Chondrocyte (in vitro differentiated cells): ENCODE results near the gene ACYP2. TPM values are rescaled to one million over a fixed set of nuclear protein-coding genes. Genes with fewer than 3 reads are reported as not detected.

Experiments used
- DNase-seq: peaks from one replicate; pipeline ENCODE4 v3.0.0; 2021; ENCODE audit warnings: mixed read lengths, low spot score
- H3K27ac Mint-ChIP-seq: one replicate; pipeline ENCODE4 v1.8.0; 2021; ENCODE audit warnings: mild to moderate bottlenecking, moderate library complexity, mixed read lengths; ENCODE audit not compliant: unreplicated experiment
- H3K27me3 Mint-ChIP-seq: 2 replicates; pipeline ENCODE4 v1.8.0; 2021; ENCODE audit warnings: low read depth, mixed read lengths
- H3K36me3 Mint-ChIP-seq: 2 replicates; pipeline ENCODE4 v1.8.0; 2021; ENCODE audit warnings: low read depth, mixed read lengths
- H3K4me1 Mint-ChIP-seq: 2 replicates; pipeline ENCODE4 v1.8.0; 2021; ENCODE audit warnings: low read depth, mild to moderate bottlenecking, mixed read lengths
- H3K4me3 Mint-ChIP-seq: one replicate; pipeline ENCODE4 v1.8.0; 2021; ENCODE audit warnings: mild to moderate bottlenecking, moderate library complexity, mixed read lengths; ENCODE audit not compliant: unreplicated experiment
- H3K9me3 Mint-ChIP-seq: 2 replicates; pipeline ENCODE4 v1.8.0; 2021; ENCODE audit warnings: low read depth, mixed read lengths
- CTCF ChIP-seq: fragments of 200-600 bp; sonication (generic); IDR thresholded peaks from 2 replicates; pipeline ENCODE4 v1.5.0; 2021; ENCODE audit warnings: antibody characterized with exemption, mild to moderate bottlenecking, moderate library complexity
- total RNA-seq: library from RNA; stranded (reverse); gene quantifications from 3 replicates; pipeline ENCODE4 v1.2.1, GENCODE V29; 2021

The ACYP2 gene
- total RNA-seq, 1 donor from 2014 or later, result 6.5 TPM

- TF ChIP-seq CTCF, result no peak
- H3K27ac Mint-ChIP-seq, result no peak overlapping the region
- H3K4me3 Mint-ChIP-seq, result no peak overlapping the region
- H3K36me3 Mint-ChIP-seq, result peaks cover 1% of the 10 kb centered on the region
- no peaks in the 10 kb centered on the region for H3K4me1 Mint-ChIP-seq
- DNase-seq, result no peak
- H3K27me3 Mint-ChIP-seq, result no peaks in the 10 kb centered on the region
- no peaks in the 10 kb centered on the region for H3K9me3 Mint-ChIP-seq
These were observed 18.3 kb upstream of the ACYP2 start for GRCh38 chr2:54097124-54097523.

- Mint-ChIP-seq H3K27me3 (no peaks in the 10 kb centered on the region), H3K4me3 (no peak overlapping the region), H3K4me1 (peaks cover 9% of the 10 kb centered on the region), H3K36me3 (no peaks in the 10 kb centered on the region), H3K9me3 (no peaks in the 10 kb centered on the region), H3K27ac (no peak overlapping the region)
- TF ChIP-seq CTCF, result no peak
- no peak for DNase-seq
These were observed 16.0 kb upstream of the ACYP2 start for GRCh38 chr2:54099370-54099769.

GRCh38 chr2:54099829-54100585, 15.4 kb upstream of the ACYP2 start:
- Mint-ChIP-seq H3K4me3 (no peak overlapping the region), H3K9me3 (no peaks in the 10 kb centered on the region), H3K27me3 (no peaks in the 10 kb centered on the region), H3K27ac (no peak overlapping the region), H3K4me1 (peaks cover 9% of the 10 kb centered on the region), H3K36me3 (no peaks in the 10 kb centered on the region)
- TF ChIP-seq CTCF, result no peak
- DNase-seq, result no peak

- Mint-ChIP-seq H3K27ac (no peak overlapping the region), H3K4me1 (peaks cover 9% of the 10 kb centered on the region), H3K27me3 (no peaks in the 10 kb centered on the region), H3K36me3 (no peaks in the 10 kb centered on the region), H3K9me3 (no peaks in the 10 kb centered on the region), H3K4me3 (no peak overlapping the region)
- no peak for TF ChIP-seq CTCF
- no peak for DNase-seq
These were observed 14.6 kb upstream of the ACYP2 start for GRCh38 chr2:54100772-54101171.

- no peaks in the 10 kb centered on the region for H3K9me3 Mint-ChIP-seq
- H3K4me3 Mint-ChIP-seq, result no peak overlapping the region
- H3K27me3 Mint-ChIP-seq, result no peaks in the 10 kb centered on the region
- peaks cover 25% of the 10 kb centered on the region for H3K4me1 Mint-ChIP-seq
- H3K36me3 Mint-ChIP-seq, result no peaks in the 10 kb centered on the region
- H3K27ac Mint-ChIP-seq, result no peak overlapping the region
- peak; percentile 38 for TF ChIP-seq CTCF
- no peak for DNase-seq
These were observed 11.7 kb upstream of the ACYP2 start for GRCh38 chr2:54103454-54104314.
